ENCODE results near the gene NDUFB11. TPM values are rescaled to one million over a fixed set of nuclear protein-coding genes. Genes with fewer than 3 reads are reported as not detected.

Gene NDUFB11
- total RNA-seq, 1 donor from 2014 or later, result 60.8 TPM

DNA sequence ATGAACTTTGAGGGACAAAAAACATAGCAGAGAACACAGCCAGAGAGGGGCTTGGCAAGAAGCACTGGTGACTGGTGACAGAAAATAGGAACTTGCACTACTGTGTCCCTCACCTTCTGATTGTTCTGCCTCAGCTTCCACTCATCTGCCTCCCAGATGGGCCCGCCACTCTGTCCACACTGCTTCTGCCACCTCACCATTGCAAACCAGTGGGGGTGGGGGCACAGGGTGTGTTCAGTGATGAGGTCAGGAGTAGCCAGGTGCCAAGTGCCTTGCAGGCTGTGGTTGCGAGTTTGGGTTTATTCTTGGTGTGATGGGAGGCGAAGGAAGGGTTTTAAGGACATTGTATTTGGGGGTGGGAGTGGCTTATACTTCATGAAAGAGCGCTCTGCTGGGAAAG lies 40.0 kb upstream of the NDUFB11 start:
- no peak for TF ChIP-seq CTCF (IDR thresholded peaks at IDR 0.05)
- Mint-ChIP-seq H3K27me3 (ENCODE audit: low read depth) (no peaks in the 10 kb centered on the region), H3K4me3 (ENCODE audit: unreplicated experiment) (no peak overlapping the region), H3K36me3 (ENCODE audit: low read depth) (peaks cover 7% of the 10 kb centered on the region), H3K9me3 (ENCODE audit: low read depth) (no peaks in the 10 kb centered on the region), H3K4me1 (ENCODE audit: low read depth) (peaks cover under 1% of the 10 kb centered on the region), H3K27ac (ENCODE audit: unreplicated experiment) (no peak overlapping the region)
- DNase-seq (ENCODE audit: low spot score), result peak; percentile 57

GRCh38 chrX:47182106-47182700 lies 37.7 kb upstream of the NDUFB11 start:
- no peak for TF ChIP-seq CTCF (IDR thresholded peaks at IDR 0.05)
- H3K27me3 Mint-ChIP-seq (ENCODE audit: low read depth), result no peaks in the 10 kb centered on the region
- no peak overlapping the region for H3K27ac Mint-ChIP-seq (ENCODE audit: unreplicated experiment)

DNA sequence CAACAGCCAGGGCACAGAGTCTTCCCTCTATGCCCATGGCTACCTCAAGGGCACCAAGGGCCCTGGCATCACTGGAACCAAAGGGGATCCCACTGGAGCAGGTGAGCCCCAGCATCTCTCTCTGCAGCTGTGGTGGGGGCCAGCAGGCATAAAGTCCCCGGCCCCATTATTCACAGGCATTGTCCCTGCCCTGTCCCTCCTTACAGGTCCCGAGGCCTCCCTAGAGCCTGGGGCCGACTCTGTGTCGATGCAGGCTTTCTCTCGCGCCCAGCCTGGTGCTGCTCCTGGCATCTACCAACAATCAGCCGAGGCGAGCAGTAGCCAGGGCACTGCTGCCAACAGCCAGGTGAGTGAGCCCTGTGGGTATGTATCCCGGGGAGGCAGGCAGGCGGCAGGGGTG lies 36.8 kb upstream of the NDUFB11 start:
- no peaks in the 10 kb centered on the region for H3K9me3 Mint-ChIP-seq (ENCODE audit: low read depth)
- H3K36me3 Mint-ChIP-seq (ENCODE audit: low read depth), result peaks cover 15% of the 10 kb centered on the region

More at GRCh38 chrX:47182106-47182700, 37.7 kb upstream of the NDUFB11 start:
- peaks cover 3% of the 10 kb centered on the region for H3K4me1 Mint-ChIP-seq (ENCODE audit: low read depth)
- H3K9me3 Mint-ChIP-seq (ENCODE audit: low read depth), result no peaks in the 10 kb centered on the region
- H3K36me3 Mint-ChIP-seq (ENCODE audit: low read depth), result peaks cover 12% of the 10 kb centered on the region
- DNase-seq (ENCODE audit: low spot score), result peak; percentile 52
- no peak overlapping the region for H3K4me3 Mint-ChIP-seq (ENCODE audit: unreplicated experiment)

GRCh38 chrX:47180346-47180745 lies 35.8 kb upstream of the NDUFB11 start:
- Mint-ChIP-seq H3K4me1 (ENCODE audit: low read depth) (peaks cover 3% of the 10 kb centered on the region), H3K9me3 (ENCODE audit: low read depth) (no peaks in the 10 kb centered on the region), H3K27ac (ENCODE audit: unreplicated experiment) (peak overlapping the region; percentile 41), H3K27me3 (ENCODE audit: low read depth) (no peaks in the 10 kb centered on the region), H3K4me3 (ENCODE audit: unreplicated experiment) (no peak overlapping the region), H3K36me3 (ENCODE audit: low read depth) (peaks cover 10% of the 10 kb centered on the region)
- DNase-seq (ENCODE audit: low spot score), result peak; percentile 73
- no peak for TF ChIP-seq CTCF (IDR thresholded peaks at IDR 0.05)

More for the DNA sequence above, 36.8 kb upstream of the NDUFB11 start:
- Mint-ChIP-seq H3K27me3 (ENCODE audit: low read depth) (no peaks in the 10 kb centered on the region), H3K27ac (ENCODE audit: unreplicated experiment) (no peak overlapping the region), H3K4me3 (ENCODE audit: unreplicated experiment) (no peak overlapping the region), H3K4me1 (ENCODE audit: low read depth) (peaks cover 3% of the 10 kb centered on the region)
- DNase-seq (ENCODE audit: low spot score), result peak; percentile 85
- TF ChIP-seq CTCF (IDR thresholded peaks at IDR 0.05), result no peak

DNA sequence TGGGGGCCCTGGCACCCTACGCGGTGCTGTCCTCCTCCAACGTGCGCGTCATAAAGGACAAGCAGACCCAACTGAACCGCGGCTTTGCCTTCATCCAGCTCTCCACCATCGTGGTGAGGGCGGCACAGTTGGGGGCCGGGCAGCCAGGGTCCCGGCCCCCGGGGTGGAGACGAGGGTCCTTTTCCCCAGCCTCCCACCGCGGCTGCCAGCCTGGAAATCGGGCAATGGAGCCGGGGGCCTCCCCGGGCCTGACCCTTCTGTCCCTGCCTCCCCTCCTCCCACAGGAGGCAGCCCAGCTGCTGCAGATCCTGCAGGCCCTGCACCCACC lies 35.4 kb upstream of the NDUFB11 start:
- H3K36me3 Mint-ChIP-seq (ENCODE audit: low read depth), result peaks cover 10% of the 10 kb centered on the region
- no peak overlapping the region for H3K4me3 Mint-ChIP-seq (ENCODE audit: unreplicated experiment)
- H3K27ac Mint-ChIP-seq (ENCODE audit: unreplicated experiment), result no peak overlapping the region
- TF ChIP-seq CTCF (IDR thresholded peaks at IDR 0.05), result no peak
- peaks cover 3% of the 10 kb centered on the region for H3K4me1 Mint-ChIP-seq (ENCODE audit: low read depth)
- no peaks in the 10 kb centered on the region for H3K9me3 Mint-ChIP-seq (ENCODE audit: low read depth)
- H3K27me3 Mint-ChIP-seq (ENCODE audit: low read depth), result no peaks in the 10 kb centered on the region
- DNase-seq (ENCODE audit: low spot score), result peak; percentile 84

Measured in chondrocyte (in vitro differentiated cells).